GM19395 (cell line): Measurements from ENCODE around the gene CTSL.
"Not testable (repeated sequence)": the region's sequence is repeated elsewhere in the genome, so short reads cannot be mapped to it uniquely, and the experiment has no call there.

Experiments used
- ATAC-seq: cut with Tn5 transposase; IDR thresholded peaks from one replicate; pipeline ENCODE4 v1.9.1; 2021; ENCODE audit warnings: mild to moderate bottlenecking, moderate library complexity; ENCODE audit not compliant: unreplicated experiment

Gene CTSL

GRCh38 chr9:87751423-87751822 lies 25.5 kb downstream of the CTSL start:
- no peak for ATAC-seq

GRCh38 chr9:87751868-87752267 lies 25.9 kb downstream of the CTSL start:
- no peak for ATAC-seq

- ATAC-seq = no peak
Measured at GRCh38 chr9:87753313-87753712, 27.4 kb downstream of the CTSL start.

GRCh38 chr9:87758330-87758729 lies 32.4 kb downstream of the CTSL start:
- ATAC-seq = not testable (repeated sequence)

- ATAC-seq = not testable (repeated sequence)
Measured at GRCh38 chr9:87759980-87760379, 34.1 kb downstream of the CTSL start.

GRCh38 chr9:87760529-87760928 lies 34.6 kb downstream of the CTSL start:
- ATAC-seq = no peak

GRCh38 chr9:87763286-87763685 lies 37.4 kb downstream of the CTSL start:
- no peak for ATAC-seq

GRCh38 chr9:87765521-87765920 lies 39.6 kb downstream of the CTSL start:
- ATAC-seq = no peak

GRCh38 chr9:87766697-87767096 lies 40.8 kb downstream of the CTSL start:
- ATAC-seq = no peak

GRCh38 chr9:87770616-87771315 lies 44.8 kb downstream of the CTSL start:
- no peak for ATAC-seq

GRCh38 chr9:87771316-87772006 lies 45.5 kb downstream of the CTSL start:
- ATAC-seq = no peak

- ATAC-seq = no peak
Measured at GRCh38 chr9:87776481-87777379, 50.8 kb downstream of the CTSL start.

GRCh38 chr9:87778996-87779395 lies 53.1 kb downstream of the CTSL start:
- ATAC-seq = no peak
